HG02938 (cell line): ENCODE results near the gene DACT2.
"Not testable (repeated sequence)": the region's sequence is repeated elsewhere in the genome, so short reads cannot be mapped to it uniquely, and the experiment has no call there.

Experiments
- ATAC-seq: cut with Tn5 transposase; IDR thresholded peaks from one replicate; pipeline ENCODE4 v1.9.1; 2021; ENCODE audit warnings: mild to moderate bottlenecking, moderate library complexity; ENCODE audit not compliant: unreplicated experiment

Gene DACT2

GRCh38 chr6:168269455-168270243 is 49.9 kb downstream of the DACT2 start:
- no peak for ATAC-seq

- ATAC-seq = no peak
Measured at GRCh38 chr6:168268755-168269154, 50.8 kb downstream of the DACT2 start.

- ATAC-seq = not testable (repeated sequence)
Measured at GRCh38 chr6:168267779-168268178, 51.8 kb downstream of the DACT2 start.

- ATAC-seq = no peak
Measured at GRCh38 chr6:168265827-168266815, 53.5 kb downstream of the DACT2 start.

- no peak for ATAC-seq
Measured at GRCh38 chr6:168265394-168265793, 54.2 kb downstream of the DACT2 start.

GRCh38 chr6:168264593-168265335 is 54.8 kb downstream of the DACT2 start:
- no peak for ATAC-seq

- no peak for ATAC-seq
Measured at GRCh38 chr6:168263351-168263905, 56.1 kb downstream of the DACT2 start.

GRCh38 chr6:168261234-168261633 is 58.3 kb downstream of the DACT2 start:
- no peak for ATAC-seq

- ATAC-seq = no peak
Measured at GRCh38 chr6:168260420-168260987, 59.1 kb downstream of the DACT2 start.

- no peak for ATAC-seq
Measured at GRCh38 chr6:168258795-168259194, 60.8 kb downstream of the DACT2 start.

- ATAC-seq = no peak
Measured at GRCh38 chr6:168256940-168257339, 62.6 kb downstream of the DACT2 start.
